ENCODE results near the gene TEX51.

TEX51 gene

GRCh38 chr2:126946318-126947102 is 47.8 kb downstream of the TEX51 start:
- H3K4me1 ChIP-seq (ENCODE audit: control insufficient read depth, insufficient read depth, low read length): no peaks in the 10 kb centered on the region
- WGBS, 2 experiments: 92 to 93% methylated on average over 7 of the region's 7 CpGs
- no peaks in the 10 kb centered on the region for H3K27me3 ChIP-seq (ENCODE audit: control insufficient read depth, insufficient read depth, low read length, poor library complexity, severe bottlenecking)
- H3K9me3 ChIP-seq (ENCODE audit: control insufficient read depth, low read length): no peaks in the 10 kb centered on the region
- H3K36me3 ChIP-seq (ENCODE audit: control insufficient read depth, insufficient read depth, low read length): no peaks in the 10 kb centered on the region
- H3K27ac ChIP-seq (ENCODE audit: insufficient read depth, low read depth, low read length, poor library complexity, severe bottlenecking): no peak overlapping the region
- H3K4me3 ChIP-seq (ENCODE audit: insufficient read depth, low read depth, low read length): no peak overlapping the region

GRCh38 chr2:126947103-126947429 is 48.4 kb downstream of the TEX51 start:
- Histone ChIP-seq H3K27ac (ENCODE audit: insufficient read depth, low read depth, low read length, poor library complexity, severe bottlenecking) (no peak overlapping the region), H3K9me3 (ENCODE audit: control insufficient read depth, low read length) (no peaks in the 10 kb centered on the region), H3K4me3 (ENCODE audit: insufficient read depth, low read depth, low read length) (no peak overlapping the region), H3K27me3 (ENCODE audit: control insufficient read depth, insufficient read depth, low read length, poor library complexity, severe bottlenecking) (no peaks in the 10 kb centered on the region), H3K36me3 (ENCODE audit: control insufficient read depth, insufficient read depth, low read length) (no peaks in the 10 kb centered on the region), H3K4me1 (ENCODE audit: control insufficient read depth, insufficient read depth, low read length) (no peaks in the 10 kb centered on the region)
- 88 to 94% methylated on average over 5 to 6 of the region's 6 CpGs for WGBS, 2 experiments

- Histone ChIP-seq H3K27me3 (ENCODE audit: control insufficient read depth, insufficient read depth, low read length, poor library complexity, severe bottlenecking) (no peaks in the 10 kb centered on the region), H3K4me1 (ENCODE audit: control insufficient read depth, insufficient read depth, low read length) (no peaks in the 10 kb centered on the region), H3K4me3 (ENCODE audit: insufficient read depth, low read depth, low read length) (no peak overlapping the region), H3K9me3 (ENCODE audit: control insufficient read depth, low read length) (no peaks in the 10 kb centered on the region), H3K36me3 (ENCODE audit: control insufficient read depth, insufficient read depth, low read length) (no peaks in the 10 kb centered on the region), H3K27ac (ENCODE audit: insufficient read depth, low read depth, low read length, poor library complexity, severe bottlenecking) (no peak overlapping the region)
- WGBS, 2 experiments: 88 to 95% methylated on average over 9 of the region's 9 CpGs
These were observed 51.1 kb downstream of the TEX51 start for GRCh38 chr2:126949775-126950174.

- no peak overlapping the region for H3K4me3 ChIP-seq (ENCODE audit: insufficient read depth, low read depth, low read length)
- H3K9me3 ChIP-seq (ENCODE audit: control insufficient read depth, low read length): no peaks in the 10 kb centered on the region
- WGBS, 2 experiments: 93 to 98% methylated on average over 3 of the region's 3 CpGs
- H3K4me1 ChIP-seq (ENCODE audit: control insufficient read depth, insufficient read depth, low read length): no peaks in the 10 kb centered on the region
- no peak overlapping the region for H3K27ac ChIP-seq (ENCODE audit: insufficient read depth, low read depth, low read length, poor library complexity, severe bottlenecking)
- H3K27me3 ChIP-seq (ENCODE audit: control insufficient read depth, insufficient read depth, low read length, poor library complexity, severe bottlenecking): no peaks in the 10 kb centered on the region
- H3K36me3 ChIP-seq (ENCODE audit: control insufficient read depth, insufficient read depth, low read length): no peaks in the 10 kb centered on the region
These were observed 51.8 kb downstream of the TEX51 start for GRCh38 chr2:126950504-126950903.

Data from ectodermal cell (in vitro differentiated cells).